ENCODE measurements around the gene NUCKS1.

DNA sequence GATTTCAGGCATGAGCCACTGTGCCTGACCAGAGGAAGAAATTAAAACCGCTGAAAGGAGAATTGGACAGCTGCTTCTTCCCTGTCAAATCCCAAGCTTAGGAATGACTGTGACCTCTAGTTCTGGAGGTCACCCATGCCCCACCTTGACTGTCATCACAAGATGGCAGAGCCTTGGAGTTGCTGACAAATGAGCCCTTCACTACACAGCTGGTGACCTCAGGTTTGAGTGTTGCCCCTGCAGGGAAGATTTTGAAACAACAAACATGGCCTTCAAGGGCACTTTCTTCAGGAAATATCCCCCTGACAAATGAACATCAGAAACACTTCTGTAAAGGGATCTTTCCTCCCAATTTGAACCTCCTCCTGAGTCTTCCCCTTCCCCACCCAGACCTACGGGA, 62.7 kb downstream of the NUCKS1 start:
- TF ChIP-seq POLR2A (IDR thresholded peaks at IDR 0.05; ENCODE audit: borderline replicate concordance, extremely low read depth, insufficient read depth, insufficient read length) (no peak), EZH2 (IDR thresholded peaks at IDR 0.05) (no peak)
